ENCODE data around the gene COX11. TPM values are rescaled to one million over a fixed set of nuclear protein-coding genes. Genes with fewer than 3 reads are reported as not detected.
A peak's percentile ranks its signal among the peaks of the same experiment; 100 is the strongest.

Gene COX11
- total and polyA plus RNA-seq, 2 of the 13 experiments (the other 11 are each of a cell fraction or from before 2014, with no cell fraction given), result 103 to 203 TPM

- TF ChIP-seq, protein P1, sequence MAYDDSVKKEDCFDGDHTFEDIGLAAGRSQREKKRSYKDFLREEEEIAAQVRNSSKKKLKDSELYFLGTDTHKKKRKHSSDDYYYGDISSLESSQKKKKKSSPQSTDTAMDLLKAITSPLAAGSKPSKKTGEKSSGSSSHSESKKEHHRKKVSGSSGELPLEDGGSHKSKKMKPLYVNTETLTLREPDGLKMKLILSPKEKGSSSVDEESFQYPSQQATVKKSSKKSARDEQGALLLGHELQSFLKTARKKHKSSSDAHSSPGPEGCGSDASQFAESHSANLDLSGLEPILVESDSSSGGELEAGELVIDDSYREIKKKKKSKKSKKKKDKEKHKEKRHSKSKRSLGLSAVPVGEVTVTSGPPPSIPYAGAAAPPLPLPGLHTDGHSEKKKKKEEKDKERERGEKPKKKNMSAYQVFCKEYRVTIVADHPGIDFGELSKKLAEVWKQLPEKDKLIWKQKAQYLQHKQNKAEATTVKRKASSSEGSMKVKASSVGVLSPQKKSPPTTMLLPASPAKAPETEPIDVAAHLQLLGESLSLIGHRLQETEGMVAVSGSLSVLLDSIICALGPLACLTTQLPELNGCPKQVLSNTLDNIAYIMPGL (CRISPR knock-in tag; IDR thresholded peaks at IDR 0.05; ENCODE audit: borderline replicate concordance in 1 of 2, low read depth in 1 of 2), result peak; percentile 79 to 83; a peak in 3 of 4 replicates
- TF ChIP-seq ZNF784 (CRISPR knock-in tag; IDR thresholded peaks at IDR 0.05; ENCODE audit: borderline replicate concordance) (peak; percentile 83; the same call in 1 of the 2 replicates), ZKSCAN1 (IDR thresholded peaks at IDR 0.05; ENCODE audit: low read length) (no peak), ZNF138 (CRISPR knock-in tag; IDR thresholded peaks at IDR 0.05; ENCODE audit: low read depth) (peak; percentile 76), ZNF878 (CRISPR knock-in tag; IDR thresholded peaks at IDR 0.05) (no peak), ZNF160 (CRISPR knock-in tag; IDR thresholded peaks at IDR 0.05) (peak; percentile 25; the same call in 1 of the 2 replicates), ZFP41 (CRISPR knock-in tag; IDR thresholded peaks at IDR 0.05; ENCODE audit: borderline replicate concordance) (0 out of 2 replicates have a peak, but pooled peaks have one; percentile 44), SKI (IDR thresholded peaks at IDR 0.05; ENCODE audit: partially characterized antibody) (no peak), NFYB (CRISPR knock-in tag; IDR thresholded peaks at IDR 0.05) (peak; percentile 56; the same call in 1 of the 2 replicates), GFI1 (CRISPR knock-in tag; IDR thresholded peaks at IDR 0.05; ENCODE audit: borderline replicate concordance) (no peak; the same call in 1 of the 2 replicates), PREB (CRISPR knock-in tag; IDR thresholded peaks at IDR 0.05) (0 out of 2 replicates have a peak, but pooled peaks have one; percentile 5), POLR2AphosphoS5 (IDR thresholded peaks at IDR 0.05; ENCODE audit: low read depth, low read length) (peak; percentile 98), TEAD3 (CRISPR knock-in tag; optimal IDR thresholded peaks at IDR 0.05; ENCODE audit: borderline replicate concordance) (peak; percentile 8), ZNF180 (CRISPR knock-in tag; IDR thresholded peaks at IDR 0.05; ENCODE audit: borderline replicate concordance, low read depth) (no peak), FOXK1 (CRISPR knock-in tag; IDR thresholded peaks at IDR 0.05; ENCODE audit: borderline replicate concordance, low read depth) (peak; percentile 45; the same call in 1 of the 2 replicates), BRCA1 (CRISPR knock-in tag; IDR thresholded peaks at IDR 0.05) (peak; percentile 19; the same call in 1 of the 2 replicates), KLF11 (CRISPR knock-in tag; IDR thresholded peaks at IDR 0.05) (0 out of 2 replicates have a peak, but pooled peaks have one; percentile 75), ZNF296 (CRISPR knock-in tag; conservative IDR thresholded peaks at IDR 0.05) (no peak), IKZF1 (IDR thresholded peaks at IDR 0.05) (no peak), KDM4B (CRISPR knock-in tag; IDR thresholded peaks at IDR 0.05) (peak; percentile 75; the same call in 1 of the 2 replicates)
- TF ChIP-seq, protein P2, sequence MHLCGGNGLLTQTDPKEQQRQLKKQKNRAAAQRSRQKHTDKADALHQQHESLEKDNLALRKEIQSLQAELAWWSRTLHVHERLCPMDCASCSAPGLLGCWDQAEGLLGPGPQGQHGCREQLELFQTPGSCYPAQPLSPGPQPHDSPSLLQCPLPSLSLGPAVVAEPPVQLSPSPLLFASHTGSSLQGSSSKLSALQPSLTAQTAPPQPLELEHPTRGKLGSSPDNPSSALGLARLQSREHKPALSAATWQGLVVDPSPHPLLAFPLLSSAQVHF (CRISPR knock-in tag; IDR thresholded peaks at IDR 0.05), result peak; percentile 42; the same call in 1 of the 2 replicates
- TF ChIP-seq, protein P3, sequence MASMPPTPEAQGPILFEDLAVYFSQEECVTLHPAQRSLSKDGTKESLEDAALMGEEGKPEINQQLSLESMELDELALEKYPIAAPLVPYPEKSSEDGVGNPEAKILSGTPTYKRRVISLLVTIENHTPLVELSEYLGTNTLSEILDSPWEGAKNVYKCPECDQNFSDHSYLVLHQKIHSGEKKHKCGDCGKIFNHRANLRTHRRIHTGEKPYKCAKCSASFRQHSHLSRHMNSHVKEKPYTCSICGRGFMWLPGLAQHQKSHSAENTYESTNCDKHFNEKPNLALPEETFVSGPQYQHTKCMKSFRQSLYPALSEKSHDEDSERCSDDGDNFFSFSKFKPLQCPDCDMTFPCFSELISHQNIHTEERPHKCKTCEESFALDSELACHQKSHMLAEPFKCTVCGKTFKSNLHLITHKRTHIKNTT (CRISPR knock-in tag; IDR thresholded peaks at IDR 0.05), result no peak
Observed at GRCh38 chr17:54968262-54968987, at the start of gene COX11, which contains the start of gene STXBP4 (continued).
